PC-3 (cell line): ENCODE measurements around the gene APMAP. TPM values are rescaled to one million over a fixed set of nuclear protein-coding genes. Genes with fewer than 3 reads are reported as not detected.

ENCODE experiments used
- ATAC-seq: fragments of 200-7000 bp; cut with Tn5 transposase; 2 replicates; pipeline ENCODE4 v1.9.1; 2020; ENCODE audit warnings: mild to moderate bottlenecking, moderate library complexity
- BruUV-seq: library from RNA; stranded (reverse); fragments of 400-500 nt; replicated peaks from 2 replicates; lab custom pipeline; 2021; lab: Mats Ljungman, UMichigan
- CTCF ChIA-PET: fragments of 300-600 bp; sonication (Branson Sonifier 250); formaldehyde crosslinking; loops from one replicate; lab custom pipeline; 2022; ENCODE audit warnings: antibody characterized with exemption; lab: Charles Lee
- POLR2A ChIA-PET: fragments of 300-600 bp; sonication (Branson Sonifier 250); formaldehyde crosslinking; loops from one replicate; lab custom pipeline; 2022; ENCODE audit warnings: antibody characterized with exemption; ENCODE audit not compliant: unreplicated experiment; lab: Charles Lee
- DNase-seq: peaks from one replicate; pipeline ENCODE4 v3.0.0-alpha.2; 2015
- H2AFZ ChIP-seq: fragments of 300-600 bp; sonication (generic); 2 replicates; pipeline ENCODE4 v1.6.0; 2016; ENCODE audit warnings: antibody characterized with exemption, low read length
- H3F3A ChIP-seq: fragments of 300-600 bp; sonication (generic); one replicate; pipeline ENCODE4 v1.6.0; 2017; ENCODE audit warnings: antibody characterized with exemption, low read length, control low read depth, mild to moderate bottlenecking; ENCODE audit not compliant: unreplicated experiment
- H3K27ac ChIP-seq: fragments of 300-600 bp; sonication (generic); 2 replicates; pipeline ENCODE4 v1.5.1; 2016; ENCODE audit warnings: mild to moderate bottlenecking, low read length
- H3K27me3 ChIP-seq: fragments of 300-600 bp; sonication (generic); 2 replicates; pipeline ENCODE4 v1.6.1; 2016; ENCODE audit warnings: low read length, mixed read lengths
- H3K36me3 ChIP-seq: fragments of 300-600 bp; sonication (generic); 2 replicates; pipeline ENCODE4 v1.6.1; 2016; ENCODE audit warnings: low read depth, mixed run types, low read length, mixed read lengths
- H3K4me1 ChIP-seq: fragments of 300-600 bp; sonication (generic); 2 replicates; pipeline ENCODE4 v1.5.1; 2016; ENCODE audit warnings: low read length; ENCODE audit not compliant: insufficient read depth
- H3K4me2 ChIP-seq: fragments of 300-600 bp; sonication (generic); 2 replicates; pipeline ENCODE4 v1.6.0; 2016; ENCODE audit warnings: low read length
- H3K4me3 ChIP-seq: fragments of 300-600 bp; sonication (generic); 2 replicates; pipeline ENCODE4 v1.5.1; 2016; ENCODE audit warnings: mild to moderate bottlenecking, low read length, mixed read lengths
- H3K79me2 ChIP-seq: fragments of 300-600 bp; sonication (generic); 2 replicates; pipeline ENCODE4 v1.6.1; 2017; ENCODE audit warnings: low read length, mixed read lengths
- H3K9ac ChIP-seq: fragments of 300-600 bp; sonication (generic); 2 replicates; pipeline ENCODE4 v1.6.0; 2016; ENCODE audit warnings: mild to moderate bottlenecking, low read length
- H3K9me2 ChIP-seq: fragments of 300-600 bp; sonication (generic); replicated peaks from 2 replicates; pipeline ENCODE4 v1.6.1; 2016; ENCODE audit warnings: mixed run types, low read length, mixed read lengths
- H3K9me3 ChIP-seq: fragments of 300-600 bp; sonication (generic); 2 replicates; pipeline ENCODE4 v1.6.1; 2016; ENCODE audit warnings: low read length, mixed read lengths
- H4K20me1 ChIP-seq: fragments of 300-600 bp; sonication (generic); 2 replicates; pipeline ENCODE4 v1.6.1; 2016; ENCODE audit warnings: low read length, mixed read lengths
- CTCF ChIP-seq: fragments of 300-600 bp; sonication (generic); conservative IDR thresholded peaks from 2 replicates; pipeline ENCODE4 v1.5.1; 2017; ENCODE audit warnings: antibody characterized with exemption, low read depth, mild to moderate bottlenecking, low read length
- EZH2 ChIP-seq: fragments of 300-600 bp; sonication (generic); IDR thresholded peaks from one replicate; pipeline ENCODE4 v1.6.1; 2017; ENCODE audit warnings: antibody characterized with exemption, mild to moderate bottlenecking, low read length; ENCODE audit not compliant: unreplicated experiment
- EZH2phosphoT487 ChIP-seq: fragments of 300-600 bp; sonication (generic); IDR thresholded peaks from 2 replicates; pipeline ENCODE4 v1.6.1; 2018; ENCODE audit warnings: mild to moderate bottlenecking, antibody characterized with exemption, low read length, borderline replicate concordance
- intact Hi-C: fragments of 100-400 bp; cut with micrococcal nuclease; formaldehyde crosslinking; loops from 2 replicates; pipeline ENCODE4 v1.9.0; 2023
- total RNA-seq: library from RNA; depleted of rRNA; stranded (reverse); fragments of >200 nt; gene quantifications from 2 replicates; pipeline ENCODE4 v1.2.3, GENCODE V29; 2014

Gene APMAP
- total RNA-seq, 1 experiment from 2014 or later = 134 TPM

DNA sequence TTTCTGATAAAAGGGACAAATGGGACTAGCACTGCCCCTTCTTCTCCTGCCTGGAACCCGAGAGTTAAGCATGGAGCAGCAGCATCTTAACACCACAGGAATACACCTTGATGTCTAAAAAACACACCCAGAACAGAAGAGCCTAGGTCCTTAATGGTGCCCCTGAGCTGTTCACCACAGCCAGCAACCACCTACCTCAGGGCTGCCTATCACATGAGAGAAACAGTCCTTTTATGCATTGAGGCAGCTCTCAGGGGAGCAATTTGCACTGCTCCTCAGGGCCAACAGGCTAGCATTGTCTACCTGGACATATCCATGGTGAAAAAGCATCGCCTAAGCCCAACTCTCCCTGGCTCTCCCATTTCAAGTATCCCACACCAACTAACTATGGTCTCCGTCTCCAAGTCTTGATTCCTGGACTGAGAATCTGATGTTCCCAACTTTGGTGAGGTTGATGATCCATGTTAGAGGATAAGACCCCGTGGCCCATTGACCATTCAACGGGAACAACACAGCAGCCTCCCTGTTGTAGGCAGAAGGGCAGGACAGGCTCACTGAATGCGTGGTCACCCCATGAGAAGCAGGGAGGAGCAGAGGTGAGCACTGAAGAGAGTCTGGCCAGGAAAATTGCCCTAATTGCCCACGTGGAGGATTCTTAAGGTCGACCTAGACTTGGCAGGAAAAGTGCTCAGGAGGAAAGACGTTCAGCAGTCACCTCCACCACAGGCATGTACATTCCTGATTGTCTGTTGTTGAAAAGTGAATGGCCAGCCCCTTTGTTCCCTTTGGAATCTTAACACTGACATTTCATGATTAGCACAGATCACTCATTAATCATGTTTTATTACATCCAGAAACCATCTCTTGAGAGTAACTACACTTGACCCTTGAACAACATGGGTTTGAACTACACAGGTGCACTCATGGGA is 4.2 kb upstream of the APMAP start:
- Histone ChIP-seq H3K9me3 (no peaks in the 10 kb centered on the region), H3F3A (no peaks in the 10 kb centered on the region), H3K36me3 (no peaks in the 10 kb centered on the region), H3K27ac (no peak overlapping the region), H3K4me1 (peaks cover 48% of the 10 kb centered on the region), H3K9me2 (no peaks in the 10 kb centered on the region), H3K27me3 (no peaks in the 10 kb centered on the region), H3K4me2 (no peak overlapping the region), H2AFZ (no peak overlapping the region), H3K79me2 (peaks cover 7% of the 10 kb centered on the region), H3K4me3 (no peak overlapping the region), H4K20me1 (no peaks in the 10 kb centered on the region), H3K9ac (no peak overlapping the region)
- DNase-seq (no peak), ATAC-seq (no peak)
- TF ChIP-seq CTCF (no peak), EZH2 (no peak), EZH2phosphoT487 (no peak)
- intact Hi-C loops = loop anchor here (10.0 kb wide), 1 partner anchor 298 kb away; no protein-coding TSS in a partner anchor
- no TSS peak for BruUV-seq
- ChIA-PET POLR2A (interaction anchor here (0.6 kb wide), 1 partner anchor 254 kb away, joined by 3 read pairs; no protein-coding TSS in a partner anchor), CTCF (interaction anchor here (0.9 to 2.1 kb wide), 2 partner anchors 66 to 69 kb away, joined by 4 to 7 read pairs; no protein-coding TSS in a partner anchor)

DNA sequence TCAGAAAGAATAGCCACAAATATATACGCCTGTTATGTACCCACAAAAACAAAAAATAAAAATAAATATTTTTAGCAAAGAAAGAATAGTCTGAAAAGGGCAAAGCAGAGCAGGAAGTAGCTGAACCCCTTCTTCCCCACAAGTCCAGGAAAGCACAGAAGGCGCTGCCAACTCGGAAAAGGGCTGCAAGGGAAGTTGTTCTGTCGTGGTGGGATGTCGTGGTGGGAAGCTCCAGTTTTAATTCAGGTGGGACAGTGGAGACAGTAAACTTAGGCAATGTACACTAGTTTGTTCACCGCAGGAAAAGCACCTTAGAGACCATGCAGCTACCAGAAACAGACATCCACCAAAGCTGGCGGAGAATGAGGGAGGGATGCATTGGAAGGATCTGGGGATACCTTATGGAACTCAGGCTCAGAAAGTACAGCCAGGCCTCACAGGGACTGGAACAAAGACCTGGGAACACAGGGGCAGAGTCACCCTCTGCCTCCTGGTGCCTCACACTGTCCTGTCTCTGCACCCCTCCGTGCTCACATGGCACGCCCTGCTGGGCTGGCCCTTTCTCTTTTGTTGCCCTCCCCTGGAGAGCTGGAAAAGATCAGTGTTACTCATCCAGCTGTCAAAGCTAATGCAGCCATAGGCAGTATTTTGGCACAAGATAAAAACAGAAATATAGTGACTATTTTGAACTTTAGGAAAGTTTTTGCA is 3.3 kb upstream of the APMAP start:
- Histone ChIP-seq H2AFZ (no peak overlapping the region), H3K4me2 (no peak overlapping the region), H3K9ac (no peak overlapping the region), H3K27ac (no peak overlapping the region), H3K4me3 (no peak overlapping the region), H3K9me3 (no peaks in the 10 kb centered on the region), H3K36me3 (no peaks in the 10 kb centered on the region), H3K27me3 (no peaks in the 10 kb centered on the region), H4K20me1 (no peaks in the 10 kb centered on the region), H3K4me1 (peaks cover 56% of the 10 kb centered on the region), H3K9me2 (no peaks in the 10 kb centered on the region), H3K79me2 (peaks cover 15% of the 10 kb centered on the region), H3F3A (no peaks in the 10 kb centered on the region)
- CTCF ChIA-PET = interaction anchor here (0.5 to 2.1 kb wide), 4 partner anchors 63 to 253 kb away, joined by 3 to 7 read pairs (median 4); no protein-coding TSS in a partner anchor
- BruUV-seq = no TSS peak
- no peak for ATAC-seq
- TF ChIP-seq EZH2 (no peak), CTCF (no peak), EZH2phosphoT487 (no peak)
- intact Hi-C loops = loop anchor here (1.0 to 10.0 kb wide), 3 partner anchors 69 to 403 kb away; no protein-coding TSS in a partner anchor
- peak; percentile 45 for DNase-seq
- POLR2A ChIA-PET = interaction anchor here (0.6 kb wide), 1 partner anchor 255 kb away, joined by 3 read pairs; no protein-coding TSS in a partner anchor
